H9 (cell line): ENCODE measurements around the gene ANK3. TPM values are rescaled to one million over a fixed set of nuclear protein-coding genes. Genes with fewer than 3 reads are reported as not detected.
A peak's percentile ranks its signal among the peaks of the same experiment; 100 is the strongest.

Source experiments
- DNase-seq: peaks from one replicate; pipeline ENCODE4 v3.0.0-alpha.2; 2017
- H2AFZ ChIP-seq: one replicate; pipeline ENCODE4 v1.6.1; 2013; ENCODE audit warnings: mild to moderate bottlenecking, low read length, control low read depth, moderate library complexity
- H2AK5ac ChIP-seq: 2 replicates; pipeline ENCODE4 v1.6.1; 2013; ENCODE audit warnings: low read length, control low read depth, mixed read lengths; ENCODE audit not compliant: insufficient read length
- H2BK120ac ChIP-seq: one replicate; pipeline ENCODE4 v1.6.1; 2013; ENCODE audit warnings: low read depth, mild to moderate bottlenecking, low read length, control low read depth, inconsistent platforms; ENCODE audit not compliant: poor library complexity, severe bottlenecking
- H2BK12ac ChIP-seq: 2 replicates; pipeline ENCODE4 v1.6.1; 2013; ENCODE audit warnings: low read length, control low read depth, mixed read lengths, low read depth; ENCODE audit not compliant: insufficient read length
- H2BK15ac ChIP-seq: 2 replicates; pipeline ENCODE4 v1.6.1; 2013; ENCODE audit warnings: low read depth, low read length, control low read depth
- H2BK20ac ChIP-seq: one replicate; pipeline ENCODE4 v1.6.1; 2013; ENCODE audit warnings: low read depth, mild to moderate bottlenecking, low read length, control low read depth, inconsistent platforms; ENCODE audit not compliant: poor library complexity, severe bottlenecking
- H2BK5ac ChIP-seq: 2 replicates; pipeline ENCODE4 v1.6.1; 2013; ENCODE audit warnings: low read length, control low read depth, mixed read lengths; ENCODE audit not compliant: insufficient read length
- H3K14ac ChIP-seq: 2 replicates; pipeline ENCODE4 v1.6.1; 2013; ENCODE audit warnings: low read length, control low read depth; ENCODE audit not compliant: insufficient read depth
- H3K18ac ChIP-seq: 2 replicates; pipeline ENCODE4 v1.6.1; 2013; ENCODE audit warnings: low read depth, mild to moderate bottlenecking, mixed read lengths, low read length, control low read depth; ENCODE audit not compliant: insufficient read length
- H3K23ac ChIP-seq: 2 replicates; pipeline ENCODE4 v1.6.1; 2013; ENCODE audit warnings: low read length, control low read depth, mixed read lengths, low read depth; ENCODE audit not compliant: insufficient read length
- H3K23me2 ChIP-seq: 2 replicates; pipeline ENCODE4 v1.6.1; 2013; ENCODE audit warnings: low read depth, mild to moderate bottlenecking, mixed read lengths, low read length, control low read depth; ENCODE audit not compliant: insufficient read length, poor library complexity, severe bottlenecking
- H3K27ac ChIP-seq: 2 replicates; pipeline ENCODE4 v1.5.1; 2013; ENCODE audit warnings: low read length, control low read depth, mixed read lengths, low read depth; ENCODE audit not compliant: insufficient read length
- H3K27me3 ChIP-seq: 2 replicates; pipeline ENCODE4 v1.6.1; 2013; ENCODE audit warnings: low read length, control low read depth, inconsistent platforms; ENCODE audit not compliant: insufficient read depth
- H3K4ac ChIP-seq: 2 replicates; pipeline ENCODE4 v1.6.1; 2013; ENCODE audit warnings: low read depth, mild to moderate bottlenecking, control low read depth, inconsistent platforms, low read length, moderate library complexity
- H3K4me1 ChIP-seq: 2 replicates; pipeline ENCODE4 v1.6.1; 2013; ENCODE audit warnings: low read length, control low read depth, inconsistent platforms; ENCODE audit not compliant: insufficient read depth
- H3K4me2 ChIP-seq: 2 replicates; pipeline ENCODE4 v1.6.1; 2013; ENCODE audit warnings: low read length, control low read depth, mixed read lengths; ENCODE audit not compliant: insufficient read length, insufficient read depth
- H3K56ac ChIP-seq: 2 replicates; pipeline ENCODE4 v1.6.1; 2013; ENCODE audit warnings: low read depth, mild to moderate bottlenecking, mixed read lengths, low read length, control low read depth; ENCODE audit not compliant: insufficient read length
- H3K79me1 ChIP-seq: 2 replicates; pipeline ENCODE4 v1.6.1; 2013; ENCODE audit warnings: low read depth, mild to moderate bottlenecking, moderate library complexity, low read length, control low read depth, inconsistent platforms; ENCODE audit not compliant: insufficient read depth, poor library complexity, severe bottlenecking
- H3K79me2 ChIP-seq: 2 replicates; pipeline ENCODE4 v1.6.1; 2013; ENCODE audit warnings: low read length, control low read depth, inconsistent platforms; ENCODE audit not compliant: insufficient read depth
- H3K9ac ChIP-seq: 2 replicates; pipeline ENCODE4 v1.6.1; 2013; ENCODE audit warnings: low read length, control low read depth, mixed read lengths; ENCODE audit not compliant: insufficient read length; ENCODE audit errors: extremely low read depth
- H3K9me3 ChIP-seq: one replicate; pipeline ENCODE4 v1.6.1; 2013; ENCODE audit warnings: low read depth, low read length, inconsistent platforms; ENCODE audit not compliant: control insufficient read depth
- H3T11ph ChIP-seq: one replicate; pipeline ENCODE4 v1.6.1; 2013; ENCODE audit warnings: mild to moderate bottlenecking, low read length, control low read depth, inconsistent platforms
- H4K20me1 ChIP-seq: one replicate; pipeline ENCODE4 v1.6.1; 2013; ENCODE audit not compliant: control insufficient read depth, insufficient read length, insufficient read depth
- H4K5ac ChIP-seq: 2 replicates; pipeline ENCODE4 v1.6.1; 2013; ENCODE audit warnings: low read depth, mild to moderate bottlenecking, mixed read lengths, low read length, control low read depth; ENCODE audit not compliant: insufficient read length
- H4K8ac ChIP-seq: replicated peaks from 2 replicates; pipeline ENCODE4 v1.6.1; 2013; ENCODE audit warnings: low read length, control low read depth, mixed read lengths, low read depth; ENCODE audit not compliant: insufficient read length
- H4K91ac ChIP-seq: 2 replicates; pipeline ENCODE4 v1.6.1; 2013; ENCODE audit warnings: low read depth, mild to moderate bottlenecking, moderate library complexity, mixed read lengths, low read length, control low read depth; ENCODE audit not compliant: insufficient read length
- H3K27ac Mint-ChIP-seq, 3 experiments: 2 replicates in 2 of 3; 3 replicates in 1 of 3; pipeline ENCODE4 v1.8.0; 2020 to 2021; ENCODE audit warnings: mixed read lengths in 3 of 3, mild to moderate bottlenecking in 1 of 3, moderate library complexity in 1 of 3
- H3K27me3 Mint-ChIP-seq: 2 replicates; pipeline ENCODE4 v1.8.0; 2021; ENCODE audit warnings: low read depth, mild to moderate bottlenecking, moderate library complexity, mixed read lengths
- H3K36me3 Mint-ChIP-seq, 3 experiments: 2 replicates in 2 of 3; 3 replicates in 1 of 3; pipeline ENCODE4 v1.8.0; 2020 to 2021; ENCODE audit warnings: low read depth in 3 of 3, mixed read lengths in 3 of 3; ENCODE audit not compliant: insufficient read depth in 1 of 3
- H3K4me1 Mint-ChIP-seq, 2 experiments: 2 replicates each; pipeline ENCODE4 v1.8.0; 2020; ENCODE audit warnings: mixed read lengths in 2 of 2
- H3K4me3 Mint-ChIP-seq, 2 experiments: 2 replicates in 1 of 2; 3 replicates in 1 of 2; pipeline ENCODE4 v1.8.0; 2020 to 2021; ENCODE audit warnings: mild to moderate bottlenecking in 2 of 2, mixed read lengths in 2 of 2, moderate library complexity in 1 of 2
- H3K9me3 Mint-ChIP-seq, 2 experiments: 2 replicates in 1 of 2; 3 replicates in 1 of 2; pipeline ENCODE4 v1.8.0; 2020; ENCODE audit warnings: mild to moderate bottlenecking in 2 of 2, mixed read lengths in 2 of 2, moderate library complexity in 1 of 2
- CTCF ChIP-seq: fragments of 200-600 bp; sonication (generic); conservative IDR thresholded peaks from 3 replicates; pipeline ENCODE4 v1.8.0; 2021; ENCODE audit warnings: antibody characterized with exemption, mild to moderate bottlenecking
- WGBS: extraction: QIAGEN DNeasy Blood & Tissue Kit; methylation state at CpG from one replicate; pipeline ENCODE4 v1.1.7; 2013; ENCODE audit warnings: missing lambda C conversion rate, low lambda C conversion rate, mixed read lengths; ENCODE audit not compliant: insufficient read length; ENCODE audit errors: extremely low coverage; 5-methylcytosine and 5-hydroxymethylcytosine counted together
- total RNA-seq: library from RNA; stranded (reverse); gene quantifications from 2 replicates; pipeline ENCODE4 v1.2.1, GENCODE V29; 2021

The ANK3 gene
- total RNA-seq, 1 experiment from 2014 or later, result 59.6 TPM

GRCh38 chr10:60138842-60139241 is 250.8 kb downstream of the ANK3 start:
- no peak overlapping the region for H2BK120ac ChIP-seq
- no peaks in the 10 kb centered on the region for H3K9me3 ChIP-seq
- no peak overlapping the region for H3K4me3 Mint-ChIP-seq
- H3K9me3 Mint-ChIP-seq, result no peaks in the 10 kb centered on the region
- H3K18ac ChIP-seq, result no peak overlapping the region
- H3K79me2 ChIP-seq, result no peaks in the 10 kb centered on the region
- no peaks in the 10 kb centered on the region for H3K79me1 ChIP-seq
- no peak overlapping the region for H4K8ac ChIP-seq
- peaks cover 0 to 15% (median 4%) of the 10 kb centered on the region in 3 experiments; a peak in 3 of 7 replicates for H3K36me3 Mint-ChIP-seq
- H2BK5ac ChIP-seq, result peak overlapping the region; percentile 39
- no peak overlapping the region for H4K91ac ChIP-seq
- peaks cover 6 to 16% of the 10 kb centered on the region in 2 experiments for H3K4me1 Mint-ChIP-seq
- H3K4ac ChIP-seq, result no peak overlapping the region; the same call in 1 of the 2 replicates
- peak overlapping the region; percentile 85 for H3K4me2 ChIP-seq
- WGBS, result no CpG with 5 or more reads among the region's 5 CpGs
- H2AK5ac ChIP-seq, result no peak overlapping the region
- H3K23ac ChIP-seq, result no peak overlapping the region
- peak overlapping the region; percentile 98 for H3K27ac ChIP-seq
- TF ChIP-seq CTCF, result no peak
- peak overlapping the region; percentile 33 for H3K9ac ChIP-seq
- no peak overlapping the region for H2BK12ac ChIP-seq
- no peaks in the 10 kb centered on the region for H3K27me3 Mint-ChIP-seq
- no peak overlapping the region for H3K56ac ChIP-seq
- H3K14ac ChIP-seq, result no peak overlapping the region
- peak overlapping the region in 2 of 3 experiments; percentile 82 to 86; a peak in 4 of 7 replicates for H3K27ac Mint-ChIP-seq
- H4K20me1 ChIP-seq, result no peaks in the 10 kb centered on the region
- no peak overlapping the region for H2BK20ac ChIP-seq
- H2AFZ ChIP-seq, result no peak overlapping the region
- H2BK15ac ChIP-seq, result no peak overlapping the region
- H4K5ac ChIP-seq, result no peak overlapping the region
- peaks cover 6% of the 10 kb centered on the region; the same call in 1 of the 2 replicates for H3K4me1 ChIP-seq
- peaks cover 9% of the 10 kb centered on the region for H3K23me2 ChIP-seq
- no peak for DNase-seq
- H3K27me3 ChIP-seq, result no peaks in the 10 kb centered on the region
- H3T11ph ChIP-seq, result no peak overlapping the region
